Muscle of arm (tissue), 12 donors: Measurements from ENCODE around the gene LYRM4. TPM values are rescaled to one million over a fixed set of nuclear protein-coding genes. Genes with fewer than 3 reads are reported as not detected.
"Not testable (repeated sequence)": the region's sequence is repeated elsewhere in the genome, so short reads cannot be mapped to it uniquely, and the experiment has no call there.

ENCODE experiments used
- DNase-seq: peaks from one replicate; pipeline ENCODE4 v3.0.0-alpha.2; 2013
- polyA plus RNA-seq, 12 donors: library from polyadenylated mRNA; unstranded; fragments of 120-200 nt; gene quantifications; one replicate each; pipeline ENCODE4 v1.2.1, GENCODE V29; 2013; ENCODE audit not compliant: insufficient read length in 12 of 12

The LYRM4 gene
- polyA plus RNA-seq, 12 donors, result 18.5 to 36.3 (median 25.8) TPM; not detected in 1

- no peak for DNase-seq
Measured at GRCh38 chr6:5083307-5083583, 177.5 kb downstream of the LYRM4 start.

DNA sequence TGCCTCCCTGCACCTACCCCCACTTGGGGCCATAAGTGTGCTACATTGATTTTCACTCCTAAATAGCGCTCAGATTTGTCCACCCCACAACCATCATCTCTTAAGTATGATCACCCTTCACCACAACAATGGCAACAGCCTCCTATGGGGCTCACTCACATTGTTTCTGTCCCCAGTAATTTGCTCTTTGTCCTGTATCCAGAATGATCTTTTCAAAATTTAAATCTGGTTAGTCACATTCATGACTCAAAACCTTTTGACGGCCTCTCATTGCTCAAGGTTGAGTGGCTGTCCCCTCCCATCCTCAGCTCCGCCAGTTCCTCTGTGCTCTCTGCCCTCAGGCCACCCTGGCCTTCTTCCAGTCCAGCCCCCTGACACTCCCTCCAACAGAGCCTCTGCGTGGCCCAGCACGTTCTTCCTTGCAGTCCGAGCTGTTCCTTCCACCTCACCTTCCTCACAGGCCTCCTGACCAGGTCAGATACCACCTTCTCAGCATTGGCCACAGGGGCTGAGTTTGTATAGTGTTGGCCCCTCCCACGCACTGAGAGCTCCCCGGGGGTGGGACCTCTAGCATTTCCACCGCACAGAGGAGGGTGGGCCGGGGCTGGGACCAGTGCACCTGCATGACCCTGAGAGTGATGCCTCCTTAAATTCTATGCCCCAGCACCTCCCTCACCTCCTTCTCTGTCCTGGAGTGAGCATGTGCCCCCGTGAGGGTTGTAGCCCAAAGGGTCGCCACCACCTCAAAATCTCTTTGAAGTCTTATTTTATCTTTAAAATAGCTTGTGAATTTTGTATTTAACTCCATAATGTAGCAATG, 178.1 kb downstream of the LYRM4 start:
- DNase-seq, result no peak

GRCh38 chr6:5081955-5082354, 178.8 kb downstream of the LYRM4 start:
- no peak for DNase-seq

GRCh38 chr6:5081182-5081581, 179.6 kb downstream of the LYRM4 start:
- DNase-seq, result no peak

DNA sequence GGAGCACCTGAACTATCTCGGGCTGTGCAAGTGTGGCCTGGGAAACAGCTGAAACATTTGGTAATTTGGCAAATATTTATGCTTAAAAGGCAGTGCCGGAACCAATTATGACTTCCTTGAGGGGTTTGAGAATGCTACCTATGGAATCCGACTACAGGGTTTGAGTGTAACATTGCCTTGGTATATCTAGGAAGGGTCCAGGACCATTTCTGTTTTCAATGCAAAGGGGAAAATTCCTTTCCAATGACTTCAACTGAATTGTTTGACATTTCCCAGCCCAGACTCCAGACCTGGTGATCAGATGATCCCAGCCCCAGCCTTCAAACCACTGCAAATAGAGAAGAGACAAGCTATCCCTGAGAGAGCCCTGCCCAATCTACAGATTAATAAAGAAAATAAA, 180.2 kb downstream of the LYRM4 start:
- DNase-seq, result no peak

DNA sequence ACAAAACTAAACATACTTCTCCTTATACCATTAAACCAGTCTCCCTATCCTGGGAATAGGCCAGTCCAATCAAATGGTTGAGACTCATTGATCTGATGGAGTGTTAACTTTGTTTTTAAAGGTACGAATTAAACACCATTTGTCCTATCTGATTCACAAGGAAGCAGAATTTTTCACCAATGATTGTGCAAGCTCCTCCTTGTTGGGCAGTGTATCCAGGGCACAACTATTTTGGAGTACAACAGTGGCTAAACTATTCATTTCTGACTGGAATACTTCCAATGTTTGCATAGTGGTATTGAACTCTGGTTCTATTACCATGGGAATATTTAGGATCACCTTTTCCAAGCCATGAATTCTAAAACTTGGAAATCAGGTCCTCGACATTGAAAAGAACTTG, 181.1 kb downstream of the LYRM4 start:
- DNase-seq, result no peak

- DNase-seq, result no peak
Measured at GRCh38 chr6:5078121-5078669, 182.6 kb downstream of the LYRM4 start.

GRCh38 chr6:5076931-5077330, 183.8 kb downstream of the LYRM4 start:
- DNase-seq, result no peak

DNA sequence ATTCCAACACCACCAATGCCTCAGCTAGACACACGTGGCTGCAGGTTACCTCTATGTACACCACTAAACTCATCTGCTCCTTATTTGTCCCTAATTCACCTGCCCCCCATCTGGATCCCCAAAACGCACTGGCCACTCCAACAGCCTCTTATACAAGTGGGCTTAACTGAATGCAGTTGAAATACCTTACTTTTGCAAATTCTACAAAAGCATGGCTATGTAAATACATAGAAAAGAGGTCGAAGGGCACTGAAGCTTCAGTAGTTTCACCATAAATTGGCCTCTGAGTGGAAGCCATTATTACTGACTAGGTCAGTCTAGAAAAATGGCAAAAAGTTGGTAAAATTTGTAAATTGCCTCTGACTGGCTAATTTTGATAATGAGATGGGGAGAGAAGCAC, 186.8 kb downstream of the LYRM4 start:
- no peak for DNase-seq

- no peak for DNase-seq
Measured at GRCh38 chr6:5072440-5072839, 188.3 kb downstream of the LYRM4 start.

GRCh38 chr6:5071216-5071615, 189.5 kb downstream of the LYRM4 start:
- no peak for DNase-seq

GRCh38 chr6:5068153-5068751, 192.5 kb downstream of the LYRM4 start:
- DNase-seq, result no peak

DNA sequence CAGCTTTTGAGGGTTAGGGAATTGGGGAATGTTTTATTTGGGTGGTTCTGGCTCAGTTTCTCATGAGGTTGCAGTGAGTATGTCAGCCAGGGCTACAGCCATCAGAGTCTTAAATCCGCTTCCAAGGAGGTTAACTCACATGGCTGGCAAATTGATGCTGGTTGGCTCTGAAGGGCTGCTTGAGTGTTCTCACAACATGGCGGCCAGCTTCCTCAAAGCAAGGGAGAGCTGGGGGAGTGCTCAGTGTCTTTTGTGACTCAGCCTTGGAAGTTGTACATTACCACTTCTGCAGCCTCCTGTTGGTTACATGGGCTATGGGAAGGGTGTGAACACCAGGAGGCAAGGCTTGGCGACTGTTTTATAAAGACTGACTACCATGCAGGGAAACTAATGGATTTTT, 193.4 kb downstream of the LYRM4 start:
- DNase-seq, result no peak

DNA sequence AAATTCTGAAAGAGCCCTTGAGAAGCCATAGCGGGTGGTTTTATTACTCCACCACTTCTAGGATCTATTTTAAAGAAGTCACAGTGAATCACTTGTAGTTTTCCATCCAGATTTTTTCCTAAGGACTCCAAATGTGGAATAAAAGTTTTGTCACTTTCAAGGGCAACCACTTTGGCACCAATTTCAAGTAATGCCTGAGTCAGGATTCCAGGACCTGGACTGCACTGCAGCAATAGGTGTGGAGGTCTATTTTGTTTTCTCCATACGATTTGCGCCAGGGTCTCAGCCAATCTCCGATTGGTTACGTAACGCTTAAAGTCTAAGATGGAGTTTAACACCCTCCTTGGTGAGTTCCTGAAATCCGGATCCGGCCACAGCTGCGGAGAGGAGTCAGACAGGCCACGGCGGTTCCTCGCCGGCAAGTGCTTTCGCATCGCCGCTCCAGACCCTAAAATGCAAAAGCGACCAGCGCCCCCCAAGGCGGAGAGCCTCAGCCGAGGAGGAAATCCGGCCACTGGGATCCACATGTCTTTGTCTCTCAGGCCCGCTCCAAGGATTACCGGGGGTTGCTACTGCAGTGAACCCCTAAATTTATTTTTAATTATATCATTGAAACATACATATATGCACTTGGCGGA, 194.2 kb downstream of the LYRM4 start:
- DNase-seq, result no peak

- DNase-seq, result no peak
Measured at GRCh38 chr6:5063617-5064016, 197.1 kb downstream of the LYRM4 start.

GRCh38 chr6:5061152-5061551, 199.6 kb downstream of the LYRM4 start:
- DNase-seq, result no peak

DNA sequence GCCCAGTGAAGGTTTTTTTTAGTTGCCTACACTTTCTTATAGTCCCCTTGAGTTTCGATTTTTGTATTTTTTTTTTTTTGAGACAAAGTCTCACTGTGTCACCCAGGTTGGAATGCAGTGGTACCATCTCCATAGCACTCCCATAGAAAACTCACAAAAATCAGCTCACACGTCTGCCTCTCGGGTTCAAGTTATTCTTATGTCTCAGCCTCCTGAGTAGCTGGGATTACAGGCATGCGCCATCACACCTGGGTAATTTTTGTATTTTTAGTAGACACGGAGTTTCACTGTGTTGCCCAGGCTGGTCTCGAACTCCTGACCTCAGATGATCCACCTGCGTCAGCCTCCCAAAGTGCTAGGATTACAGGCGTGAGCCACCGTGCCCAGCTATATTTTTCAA, 200.3 kb downstream of the LYRM4 start:
- DNase-seq, result not testable (repeated sequence)

- no peak for DNase-seq
Measured at GRCh38 chr6:5059036-5059896, 201.5 kb downstream of the LYRM4 start.
